Activated gamma-delta T cell treated with anti-CD3 and anti-CD28 coated beads, Interleukin-2, amount 50 U/mL, for 16 hours (primary cell): ENCODE measurements around the gene PDE4D.

Experiments used
- DNase-seq: peaks from one replicate; pipeline ENCODE4 v3.0.0-alpha.2; 2020; ENCODE audit warnings: low read depth

PDE4D gene

DNA sequence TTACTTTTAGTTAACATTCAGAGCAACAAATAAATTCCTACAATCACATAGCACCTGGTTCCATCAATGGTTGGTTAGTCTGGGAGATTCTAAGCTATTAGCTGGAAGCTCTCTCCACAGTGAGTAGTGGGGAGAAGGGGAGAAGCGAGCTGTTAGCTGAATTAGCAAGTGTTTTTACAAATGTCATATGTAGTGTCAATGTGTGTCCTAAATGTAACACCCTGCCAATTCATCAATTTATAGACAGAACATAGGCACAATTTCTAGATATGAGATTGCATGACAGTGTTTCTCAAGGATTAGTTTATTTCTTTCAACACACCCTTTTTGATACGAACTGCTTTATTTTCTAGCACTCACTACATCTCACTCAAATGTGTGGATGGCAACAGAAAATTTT, 349.0 kb downstream of the PDE4D start:
- DNase-seq: no peak

DNA sequence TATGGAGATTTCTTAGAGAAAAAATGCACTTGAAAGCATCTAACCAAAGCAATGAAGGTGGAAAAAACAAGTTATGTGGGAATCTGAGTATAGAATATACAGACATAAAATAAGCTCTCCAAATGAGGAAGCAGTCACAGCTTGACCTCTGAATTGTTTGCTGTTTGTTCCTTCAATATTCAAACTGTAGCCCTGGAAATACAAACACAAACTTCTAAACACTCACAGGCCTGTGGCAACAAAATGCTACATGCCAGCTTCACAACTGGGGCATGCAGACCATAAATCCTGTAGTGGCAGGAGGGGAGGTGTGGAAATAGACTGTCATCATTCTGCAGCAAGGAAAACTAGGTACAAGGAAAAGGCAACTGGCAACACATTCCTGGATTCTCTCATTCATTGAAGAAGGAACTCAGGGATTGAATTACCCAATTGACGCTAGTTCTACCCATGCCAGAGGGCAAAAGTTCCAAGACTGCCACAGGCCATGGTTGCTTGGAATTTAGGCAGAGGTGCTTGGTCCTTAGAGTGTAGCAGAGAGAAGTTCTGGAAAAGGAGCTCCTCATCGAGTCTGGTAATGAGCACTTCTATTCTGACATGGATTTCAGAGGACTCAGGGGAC, 349.6 kb downstream of the PDE4D start:
- no peak for DNase-seq

- no peak for DNase-seq
Observed at GRCh38 chr5:59542851-59543820, 350.4 kb downstream of the PDE4D start.

- DNase-seq: no peak
Observed at GRCh38 chr5:59542306-59542705, 351.2 kb downstream of the PDE4D start.

DNA sequence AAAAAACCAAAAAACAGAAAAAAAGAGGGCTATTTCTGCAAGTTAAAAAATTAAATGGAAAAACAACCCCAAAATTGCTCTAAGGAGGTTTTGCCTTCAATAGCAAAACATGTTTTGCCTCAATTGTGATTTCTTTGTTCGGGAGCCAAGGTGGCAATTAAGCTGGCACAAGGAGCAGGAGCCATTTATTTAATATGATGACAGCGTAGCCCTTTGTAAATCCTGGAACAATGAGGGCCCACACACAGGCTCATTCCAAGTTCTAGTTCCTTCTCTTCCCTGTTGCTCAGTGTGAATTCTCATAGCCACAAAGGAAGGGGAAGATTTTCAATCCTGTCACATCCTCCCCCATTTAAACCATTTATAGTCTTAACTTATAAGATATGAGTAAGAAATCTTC, 353.2 kb downstream of the PDE4D start:
- no peak for DNase-seq

- no peak for DNase-seq
Observed at GRCh38 chr5:59538750-59539121, 354.8 kb downstream of the PDE4D start.

- DNase-seq: no peak
Observed at GRCh38 chr5:59537961-59538749, 355.4 kb downstream of the PDE4D start.

GRCh38 chr5:59536875-59537274, 356.7 kb downstream of the PDE4D start:
- DNase-seq: no peak

DNA sequence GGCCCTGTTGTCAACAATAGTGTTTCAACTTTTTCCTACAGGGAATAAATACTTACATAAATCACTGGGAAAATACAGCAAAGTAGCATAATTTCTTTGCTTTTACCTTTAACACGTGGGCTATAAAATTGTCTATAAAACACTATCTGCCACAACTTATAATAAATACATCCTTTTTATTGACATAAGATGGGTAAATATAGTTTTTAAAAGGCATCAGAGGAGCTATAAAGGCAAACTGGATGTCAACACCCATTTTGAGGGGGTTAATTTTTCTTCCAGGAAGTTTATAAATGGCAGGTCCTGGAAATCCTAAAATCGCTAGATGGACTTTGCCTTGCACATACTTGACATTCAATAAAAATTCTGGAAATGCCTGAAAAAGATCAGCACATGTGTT, 358.0 kb downstream of the PDE4D start:
- no peak for DNase-seq

DNA sequence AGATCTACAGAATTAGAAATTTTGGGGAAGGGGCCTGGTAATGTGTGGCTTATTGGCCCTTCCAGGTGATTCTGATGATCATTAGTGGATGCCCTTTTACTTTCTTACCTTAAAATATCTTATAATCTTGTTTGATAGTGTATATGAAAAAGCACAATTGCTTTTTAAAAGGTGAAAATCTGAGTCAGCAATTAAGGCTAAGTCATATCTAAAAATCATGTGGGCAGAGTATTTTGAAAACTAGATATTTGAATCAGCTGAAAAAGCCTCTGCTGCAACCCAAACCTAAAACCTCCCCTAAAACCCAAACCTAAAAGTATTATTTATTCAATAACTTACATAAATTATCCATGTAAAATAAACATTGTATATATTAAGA, 359.8 kb downstream of the PDE4D start:
- DNase-seq: no peak

DNA sequence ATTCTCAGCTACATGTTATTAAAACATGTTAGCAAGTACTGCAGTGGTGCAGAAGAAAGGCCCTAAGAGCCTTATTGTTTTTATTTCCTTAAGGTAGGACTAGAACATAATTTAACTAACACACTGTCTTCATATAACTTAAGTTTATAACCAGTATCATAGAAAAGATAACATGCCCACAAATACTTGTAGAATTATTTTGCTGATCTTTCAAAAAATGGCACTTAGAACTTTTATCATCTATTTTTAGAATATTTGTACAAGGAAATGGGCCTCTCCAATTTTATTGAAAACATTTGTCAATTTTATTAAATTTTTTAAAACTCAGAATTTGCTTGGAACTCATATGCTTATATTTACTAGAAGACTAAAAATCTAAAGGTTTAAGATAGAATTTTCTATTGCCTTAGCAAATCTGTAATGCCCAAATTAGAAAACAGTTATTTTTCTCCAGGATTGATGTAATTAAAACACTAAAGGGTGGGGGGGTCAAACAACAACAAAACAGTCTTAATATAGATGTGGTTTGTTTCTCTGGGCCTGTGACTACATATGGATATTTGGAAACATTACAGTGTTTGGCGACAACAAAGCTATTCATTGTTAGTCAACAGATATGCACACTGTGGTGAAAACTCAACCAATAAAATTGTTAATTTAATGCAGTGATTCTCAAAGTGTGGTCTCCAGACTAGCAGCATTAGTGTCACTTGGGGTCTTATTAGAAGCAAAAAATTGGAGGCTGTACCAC, 360.4 kb downstream of the PDE4D start:
- DNase-seq: no peak

DNA sequence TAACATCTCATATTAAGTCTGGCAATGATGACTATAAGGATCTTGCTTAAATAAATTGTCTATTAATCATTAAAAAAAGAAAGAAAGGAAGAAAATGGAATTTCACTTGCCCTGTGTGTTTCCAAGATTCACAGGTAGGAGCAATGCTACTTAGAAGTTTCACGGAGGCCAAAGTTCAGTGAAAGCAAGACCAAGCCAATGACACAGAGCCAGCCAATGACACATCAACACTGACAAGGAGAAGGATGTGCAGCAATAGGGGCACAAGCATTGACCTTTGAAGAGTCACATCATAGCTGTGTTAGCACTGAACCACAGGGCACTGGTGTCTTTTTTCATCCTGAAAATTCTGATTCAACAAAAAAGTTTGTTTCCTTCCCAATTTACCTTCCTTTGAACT, 364.3 kb downstream of the PDE4D start:
- DNase-seq: no peak

DNA sequence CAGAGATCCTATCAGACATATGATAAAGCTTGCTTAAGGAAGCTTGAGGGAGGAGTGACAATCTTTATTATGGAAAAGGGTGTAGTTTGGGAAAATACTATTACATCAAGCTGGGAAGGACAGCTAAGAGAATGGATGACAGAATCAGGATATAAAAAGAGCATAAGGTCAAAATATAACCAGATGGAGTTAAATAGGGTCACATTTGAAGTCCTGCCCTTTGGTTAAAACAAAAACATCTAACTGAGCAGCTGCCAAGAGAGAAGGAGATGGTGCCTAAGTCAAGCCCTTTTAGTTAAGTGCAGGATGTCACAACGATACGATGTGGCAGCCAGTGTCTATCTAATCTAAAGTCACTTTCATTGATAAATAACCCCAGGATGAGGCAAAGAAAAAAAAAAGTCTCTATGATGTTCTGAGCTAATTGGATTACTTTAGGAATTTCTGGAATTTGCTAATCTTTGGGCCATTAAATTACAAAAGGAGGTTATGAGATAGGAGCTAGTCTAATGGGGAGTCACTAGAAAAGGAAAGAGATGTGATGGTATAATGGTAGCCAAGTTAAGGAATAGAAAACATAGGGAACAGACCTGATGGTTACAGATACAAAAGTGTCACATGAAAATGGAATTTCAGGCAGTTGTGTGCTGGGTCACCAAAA, 365.2 kb downstream of the PDE4D start:
- no peak for DNase-seq

DNA sequence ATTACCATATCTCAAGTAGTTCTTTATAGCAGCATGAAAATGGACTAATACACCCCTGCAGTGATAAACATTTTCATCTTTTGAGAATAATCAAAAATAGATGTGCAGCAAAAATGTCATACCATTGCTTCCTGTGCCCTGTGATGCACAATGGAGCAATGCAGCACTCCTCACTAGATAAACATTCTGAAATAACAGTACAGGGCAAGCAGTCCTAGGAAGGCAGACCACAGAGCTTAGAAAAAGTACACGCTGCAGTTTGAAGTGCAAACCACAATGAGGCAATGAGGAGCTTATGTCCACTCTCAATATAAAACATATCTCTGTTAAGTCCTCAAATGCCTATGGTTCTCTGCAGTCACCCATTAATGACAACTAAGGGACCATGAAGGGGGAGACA, 367.6 kb downstream of the PDE4D start:
- DNase-seq: no peak

DNA sequence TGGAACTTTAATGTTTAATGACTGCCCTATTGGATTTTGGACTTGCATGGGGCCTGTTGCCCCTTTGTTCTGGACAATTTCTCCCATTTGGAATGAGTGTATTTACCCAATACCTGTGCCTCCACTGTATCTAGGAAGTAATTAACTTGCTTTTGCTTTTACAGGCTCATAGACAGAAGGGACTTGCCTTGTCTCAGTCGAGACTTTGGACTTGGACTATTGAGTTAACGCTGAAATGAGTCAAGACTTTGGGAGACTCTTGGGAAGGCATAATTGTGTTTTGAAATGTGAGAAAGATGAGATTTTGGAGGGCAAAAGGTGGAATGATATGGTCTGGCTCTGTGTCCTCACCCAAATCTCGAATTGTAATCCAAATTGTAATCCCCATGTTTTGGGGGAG, 368.2 kb downstream of the PDE4D start:
- DNase-seq: no peak

GRCh38 chr5:59522201-59522831, 371.2 kb downstream of the PDE4D start:
- no peak for DNase-seq

DNA sequence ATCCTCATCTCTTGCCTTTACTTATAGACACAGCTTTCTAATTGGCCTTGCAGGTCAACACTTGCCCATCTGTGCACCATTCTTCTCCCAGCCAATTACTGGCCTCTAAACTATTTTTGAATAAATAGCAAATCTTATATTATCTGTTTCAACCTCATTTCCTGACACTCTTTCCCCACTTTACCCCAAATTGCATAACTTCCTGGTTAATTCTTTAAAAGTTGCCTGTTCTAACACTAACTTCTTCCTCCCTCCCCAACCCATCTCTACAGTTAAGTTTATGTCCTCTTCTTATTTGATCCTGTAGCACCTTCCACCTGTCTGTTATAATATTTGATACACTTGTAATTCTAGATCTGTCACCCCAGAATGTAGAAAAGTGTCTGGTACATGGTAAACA, 372.1 kb downstream of the PDE4D start:
- DNase-seq: no peak

DNA sequence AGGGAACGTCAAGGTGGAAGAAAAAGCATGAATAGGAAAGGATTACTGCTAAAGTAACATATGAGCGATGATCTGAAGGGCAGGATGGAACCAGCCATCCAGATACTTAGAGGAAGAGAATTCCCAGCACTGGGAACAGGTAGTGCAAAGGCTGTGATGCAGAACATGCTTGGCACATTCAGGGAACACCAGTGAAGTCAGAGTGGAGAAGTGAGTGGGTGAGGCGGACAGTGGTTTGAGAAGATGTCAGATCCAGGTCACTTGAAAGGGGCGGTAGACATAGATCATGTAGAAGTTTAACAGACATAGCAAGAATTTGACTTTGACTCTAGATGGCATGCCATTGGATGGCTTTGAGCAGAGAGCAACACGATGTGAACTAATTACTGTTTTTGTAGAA, 374.2 kb downstream of the PDE4D start:
- no peak for DNase-seq

GRCh38 chr5:59517926-59518585, 375.5 kb downstream of the PDE4D start:
- no peak for DNase-seq

DNA sequence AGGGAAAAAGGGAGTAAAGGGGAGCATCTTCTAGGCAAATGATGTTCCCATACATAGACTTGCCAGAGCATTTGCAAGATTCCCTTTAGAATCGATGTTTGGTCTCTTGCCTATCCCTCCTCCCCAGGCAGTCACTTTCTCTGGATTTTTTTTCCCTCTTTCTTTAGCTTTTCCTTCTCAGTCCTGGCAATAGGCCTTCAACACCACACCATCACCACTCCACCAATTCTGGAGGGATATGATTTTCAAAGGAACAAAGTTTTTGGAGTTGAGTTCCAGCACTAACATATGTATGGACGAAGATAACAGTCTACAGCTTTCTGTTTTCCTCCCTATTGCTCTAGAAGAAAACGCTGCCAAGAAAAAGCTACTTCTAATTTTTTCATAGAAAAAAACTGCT, 377.4 kb downstream of the PDE4D start:
- DNase-seq: no peak
